Choroid plexus epithelial cell (primary cell): ENCODE measurements around the gene DBT.
"Not testable (repeated sequence)": the region's sequence is repeated elsewhere in the genome, so short reads cannot be mapped to it uniquely, and the experiment has no call there.

ENCODE experiments used
- DNase-seq: peaks from one replicate; pipeline ENCODE4 v3.0.0-alpha.2; 2010; ENCODE audit warnings: low read depth
- H3K4me3 ChIP-seq: 2 replicates; pipeline ENCODE4 v1.5.1; 2011; ENCODE audit warnings: low read depth, mild to moderate bottlenecking, control low read depth, low read length, moderate library complexity
- TF ChIP-seq, protein P1 (sequence below): conservative IDR thresholded peaks from 2 replicates; pipeline ENCODE4 v1.5.1; 2011; ENCODE audit warnings: low read depth, mild to moderate bottlenecking, control low read depth, inconsistent platforms, low read length, moderate library complexity

The DBT gene

GRCh38 chr1:100234432-100234831 is 15.2 kb downstream of the DBT start:
- TF ChIP-seq, protein P1, sequence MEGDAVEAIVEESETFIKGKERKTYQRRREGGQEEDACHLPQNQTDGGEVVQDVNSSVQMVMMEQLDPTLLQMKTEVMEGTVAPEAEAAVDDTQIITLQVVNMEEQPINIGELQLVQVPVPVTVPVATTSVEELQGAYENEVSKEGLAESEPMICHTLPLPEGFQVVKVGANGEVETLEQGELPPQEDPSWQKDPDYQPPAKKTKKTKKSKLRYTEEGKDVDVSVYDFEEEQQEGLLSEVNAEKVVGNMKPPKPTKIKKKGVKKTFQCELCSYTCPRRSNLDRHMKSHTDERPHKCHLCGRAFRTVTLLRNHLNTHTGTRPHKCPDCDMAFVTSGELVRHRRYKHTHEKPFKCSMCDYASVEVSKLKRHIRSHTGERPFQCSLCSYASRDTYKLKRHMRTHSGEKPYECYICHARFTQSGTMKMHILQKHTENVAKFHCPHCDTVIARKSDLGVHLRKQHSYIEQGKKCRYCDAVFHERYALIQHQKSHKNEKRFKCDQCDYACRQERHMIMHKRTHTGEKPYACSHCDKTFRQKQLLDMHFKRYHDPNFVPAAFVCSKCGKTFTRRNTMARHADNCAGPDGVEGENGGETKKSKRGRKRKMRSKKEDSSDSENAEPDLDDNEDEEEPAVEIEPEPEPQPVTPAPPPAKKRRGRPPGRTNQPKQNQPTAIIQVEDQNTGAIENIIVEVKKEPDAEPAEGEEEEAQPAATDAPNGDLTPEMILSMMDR: no peak

DNA sequence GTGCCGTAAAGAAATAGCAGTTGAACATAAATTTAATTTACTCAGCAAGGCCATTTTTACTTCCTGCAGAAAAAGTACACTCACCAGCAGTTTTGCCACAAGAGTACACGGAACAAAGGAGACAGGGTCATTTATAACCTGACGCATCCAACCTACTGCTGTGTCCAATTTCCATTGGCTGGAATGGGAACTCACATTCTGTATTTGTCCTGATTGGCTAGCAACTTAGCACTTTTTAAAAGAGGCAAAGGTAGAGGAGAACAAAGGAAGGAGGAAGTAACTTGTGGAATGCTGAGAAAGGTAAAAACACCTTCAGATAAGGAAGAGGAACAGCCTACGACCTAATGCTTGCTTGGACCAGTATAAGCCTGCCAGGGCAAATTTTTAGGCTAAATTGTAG is 16.1 kb downstream of the DBT start:
- DNase-seq, H3K4me3 ChIP-seq: not testable (repeated sequence)

More at GRCh38 chr1:100234432-100234831, 15.2 kb downstream of the DBT start:
- no peak overlapping the region for H3K4me3 ChIP-seq
- no peak for DNase-seq

DNA sequence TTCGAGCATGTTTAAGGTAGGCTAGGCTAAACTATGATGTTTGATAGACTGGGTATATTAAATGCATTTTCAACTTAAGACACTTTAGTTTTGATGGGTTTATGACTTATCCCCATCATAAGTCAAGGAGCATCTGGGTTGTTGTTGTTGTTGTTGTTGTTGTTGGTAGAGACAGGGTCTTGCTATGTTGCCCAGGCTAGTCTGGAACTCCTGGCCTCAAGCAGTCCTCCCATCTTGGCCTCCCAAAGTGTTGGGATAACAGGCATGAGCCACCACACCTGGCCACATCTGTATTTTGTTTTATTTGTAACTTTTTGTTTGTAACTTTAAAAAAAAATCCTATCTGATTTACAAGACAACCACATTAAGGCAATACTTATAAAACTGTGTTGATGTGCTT is 17.5 kb downstream of the DBT start:
- no peak overlapping the region for H3K4me3 ChIP-seq
- TF ChIP-seq, protein P1: no peak
- no peak for DNase-seq

GRCh38 chr1:100231721-100232120 is 17.9 kb downstream of the DBT start:
- TF ChIP-seq, protein P1: no peak
- DNase-seq: no peak
- no peak overlapping the region for H3K4me3 ChIP-seq

- DNase-seq: no peak
- H3K4me3 ChIP-seq: no peak overlapping the region
- TF ChIP-seq, protein P1: no peak
Measured at GRCh38 chr1:100230765-100231164, 18.9 kb downstream of the DBT start.

GRCh38 chr1:100229681-100230443 is 19.8 kb downstream of the DBT start:
- TF ChIP-seq, protein P1: no peak
- no peak for DNase-seq
- no peak overlapping the region for H3K4me3 ChIP-seq

- no peak overlapping the region for H3K4me3 ChIP-seq
- TF ChIP-seq, protein P1: no peak
- DNase-seq: no peak
Measured at GRCh38 chr1:100222428-100222827, 27.2 kb downstream of the DBT start.
